SHP77 treated with DMSO at 0.1 percent for 48 hours (cell line): ENCODE data around the gene ANAPC10.
"Not testable (repeated sequence)": the region's sequence is repeated elsewhere in the genome, so short reads cannot be mapped to it uniquely, and the experiment has no call there.

Experiments
- DNase-seq: peaks from one replicate; lab custom pipeline; 2025; lab: John Stamatoyannopoulos, UW

Gene ANAPC10

DNA sequence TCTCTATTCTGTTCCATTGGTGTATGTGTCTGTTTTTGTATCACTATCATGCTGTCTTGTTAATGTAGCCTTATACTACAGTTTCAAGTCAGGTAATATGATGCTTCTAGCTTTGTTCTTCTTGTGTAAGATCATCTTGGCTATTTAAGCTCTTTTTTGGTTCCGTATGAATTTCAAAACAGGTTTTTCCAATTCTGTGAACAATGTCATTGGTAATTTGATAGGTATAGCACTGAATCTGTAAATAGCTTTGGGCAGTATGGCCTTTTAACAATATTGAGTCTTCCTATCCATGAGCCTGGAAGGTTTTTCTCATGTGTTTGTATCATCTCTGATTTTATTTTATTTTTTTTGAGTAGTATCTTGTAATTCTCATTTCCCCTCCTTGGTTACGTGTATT is 94.3 kb downstream of the ANAPC10 start:
- no peak for DNase-seq

DNA sequence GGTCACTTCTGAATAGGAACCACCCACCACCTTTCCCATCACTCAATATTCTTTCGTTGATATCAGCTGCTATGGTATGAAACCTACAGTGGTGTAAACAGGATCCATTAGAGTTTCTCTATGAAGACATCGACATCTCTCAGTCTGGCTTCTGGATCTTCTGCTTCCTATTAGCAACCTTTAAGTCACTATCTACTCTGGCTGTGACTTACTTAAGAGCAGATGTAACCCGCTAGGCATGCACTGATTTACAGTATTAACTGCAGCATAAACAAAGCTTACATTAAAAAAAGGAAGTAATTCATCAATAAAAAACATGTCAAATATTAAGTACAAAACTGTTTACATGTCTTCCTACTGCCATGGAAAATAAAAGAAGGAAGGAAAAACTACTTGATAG is 96.4 kb downstream of the ANAPC10 start:
- DNase-seq = no peak

DNA sequence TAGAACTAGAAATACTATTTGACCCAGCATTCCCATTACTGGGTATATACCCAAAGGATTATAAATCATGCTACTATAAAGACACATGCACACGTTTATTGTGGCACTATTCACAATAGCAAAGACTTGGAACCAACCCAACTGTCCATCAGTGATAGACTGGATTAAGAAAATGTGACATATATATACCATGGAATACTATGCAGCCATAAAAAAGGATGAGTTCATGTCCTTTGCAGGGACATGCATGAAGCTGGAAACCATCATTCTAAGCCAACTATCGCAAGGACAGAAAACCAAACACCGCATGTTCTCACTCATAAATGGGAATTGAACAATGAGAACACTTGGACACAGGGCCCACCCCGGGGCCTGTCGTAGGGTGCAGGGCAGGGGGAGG is 97.3 kb downstream of the ANAPC10 start:
- not testable (repeated sequence) for DNase-seq

DNA sequence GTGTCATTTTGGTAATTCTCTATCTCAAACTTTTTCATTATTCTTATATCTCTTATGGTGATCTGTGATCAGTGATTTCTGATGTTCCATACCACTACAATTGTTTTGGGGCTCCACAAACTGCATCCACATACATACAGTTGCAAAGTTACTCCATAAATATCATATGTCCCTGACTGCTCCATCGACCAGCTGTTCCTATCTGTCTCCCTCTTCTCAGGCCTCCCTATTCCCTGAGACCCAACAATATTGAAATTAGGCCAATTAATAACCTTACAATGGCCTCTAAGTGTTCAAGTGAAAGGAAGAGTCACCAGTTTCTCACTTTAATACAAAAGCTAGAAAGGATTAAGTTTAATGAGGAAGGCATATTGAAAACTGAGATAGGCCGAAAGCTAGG is 108.7 kb downstream of the ANAPC10 start:
- no peak for DNase-seq

DNA sequence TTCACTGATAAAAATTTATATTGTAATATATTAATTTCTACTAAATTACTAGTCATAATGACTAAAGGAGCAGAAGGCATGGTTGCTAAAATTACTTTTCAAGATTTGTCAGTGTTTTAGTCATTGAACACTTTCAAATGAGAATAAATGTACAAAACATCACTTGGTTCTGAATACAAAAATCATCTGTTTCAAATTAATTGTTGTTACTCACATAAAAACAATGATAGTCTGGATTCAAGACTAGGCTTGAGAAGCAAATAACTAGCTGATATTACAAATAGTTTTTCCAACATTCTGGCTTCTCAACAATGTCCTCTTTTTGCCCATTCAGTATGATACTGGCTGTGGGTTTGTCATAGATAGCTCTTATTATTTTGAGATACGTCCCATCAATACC is 112.5 kb downstream of the ANAPC10 start:
- DNase-seq = no peak

DNA sequence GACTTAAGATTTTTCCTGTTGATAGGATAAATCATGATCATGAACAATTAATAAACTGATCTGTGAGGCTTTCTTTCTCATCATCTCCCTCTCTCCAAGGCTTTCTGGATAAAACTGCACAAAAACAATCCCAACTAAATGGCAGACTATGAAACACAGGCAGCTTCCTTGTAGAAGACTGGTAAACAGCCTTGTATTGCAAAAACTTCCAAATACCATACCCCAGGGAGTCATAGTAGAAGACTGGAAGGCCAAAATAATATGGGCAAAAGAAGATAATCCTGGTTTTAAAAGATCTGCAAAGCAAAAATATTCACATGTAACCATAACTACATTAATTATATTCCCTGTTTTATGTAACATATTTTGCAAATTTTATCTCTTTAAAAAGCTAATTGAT is 113.0 kb downstream of the ANAPC10 start:
- no peak for DNase-seq

DNA sequence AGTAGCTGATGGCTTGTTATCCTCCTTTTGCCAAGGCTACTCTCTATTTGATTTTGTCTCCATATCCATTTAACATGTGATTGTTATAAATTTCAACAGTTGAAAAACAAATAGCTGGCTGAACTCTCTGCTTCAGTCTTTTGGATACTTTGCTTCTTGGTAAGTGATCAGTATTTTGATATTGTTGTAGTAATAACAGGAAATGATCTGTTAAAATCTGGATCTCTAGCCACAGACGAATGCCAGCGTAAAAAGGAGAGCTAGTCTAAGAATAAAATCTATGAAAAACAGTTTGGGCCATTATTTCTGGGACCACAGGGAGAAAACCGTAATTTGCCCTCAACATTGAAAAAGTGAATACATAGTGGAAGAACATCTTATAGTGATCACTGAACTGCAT is 113.8 kb downstream of the ANAPC10 start:
- DNase-seq = no peak

DNA sequence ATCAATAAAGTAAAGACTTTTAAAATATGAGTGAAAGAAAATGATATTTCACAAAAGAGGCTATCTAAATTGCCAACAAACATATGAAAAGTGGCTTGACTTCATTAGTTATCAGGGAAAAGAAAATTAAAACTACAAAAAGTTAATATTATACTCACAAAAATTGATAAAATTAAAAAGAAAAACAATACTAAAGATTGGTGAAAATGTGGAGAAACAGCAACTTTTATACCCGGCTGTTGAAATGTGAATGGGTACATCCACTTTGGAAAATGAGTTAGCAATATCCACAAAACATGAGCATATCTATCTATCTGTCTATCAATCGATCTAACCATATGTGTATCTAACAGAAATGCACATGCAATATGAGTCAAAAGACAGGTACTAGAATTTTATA is 122.3 kb downstream of the ANAPC10 start:
- no peak for DNase-seq

DNA sequence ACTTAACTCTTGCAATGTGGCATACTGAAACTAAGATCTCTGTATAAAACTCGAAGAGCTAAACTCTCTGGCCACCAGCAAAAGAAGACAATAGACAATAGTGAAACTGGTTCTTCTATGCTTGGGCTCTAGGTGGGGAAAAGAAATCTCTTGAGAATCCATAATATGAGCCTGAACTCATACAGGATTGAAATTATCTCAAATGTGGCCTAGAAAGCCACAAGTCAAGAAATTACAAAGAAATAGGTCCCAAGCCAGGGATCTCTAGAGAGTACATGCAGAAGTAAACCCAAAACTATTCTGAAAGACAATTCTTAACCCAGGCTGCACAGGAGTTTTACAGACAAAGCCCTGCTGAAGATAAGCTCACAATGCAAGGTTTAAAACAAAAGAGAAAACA is 127.4 kb downstream of the ANAPC10 start:
- DNase-seq = no peak

DNA sequence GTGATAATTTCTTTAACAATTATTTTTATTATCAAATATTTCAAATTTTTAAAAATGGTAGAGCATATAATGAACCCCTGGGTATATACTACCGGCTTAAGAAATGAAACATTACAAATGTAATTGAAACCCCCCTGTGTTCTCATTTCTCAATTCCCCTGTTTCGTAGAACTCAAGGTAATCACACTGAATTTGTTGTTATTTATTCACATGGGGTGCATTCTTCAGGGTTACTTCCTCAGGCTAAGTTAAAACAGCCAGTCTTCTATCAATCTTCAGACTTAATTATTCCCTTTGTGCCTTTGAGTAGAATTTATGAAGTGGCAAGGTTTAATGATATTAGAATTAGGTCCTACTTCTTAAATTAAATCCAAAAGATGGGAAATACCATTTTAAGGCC is 128.2 kb downstream of the ANAPC10 start:
- no peak for DNase-seq

DNA sequence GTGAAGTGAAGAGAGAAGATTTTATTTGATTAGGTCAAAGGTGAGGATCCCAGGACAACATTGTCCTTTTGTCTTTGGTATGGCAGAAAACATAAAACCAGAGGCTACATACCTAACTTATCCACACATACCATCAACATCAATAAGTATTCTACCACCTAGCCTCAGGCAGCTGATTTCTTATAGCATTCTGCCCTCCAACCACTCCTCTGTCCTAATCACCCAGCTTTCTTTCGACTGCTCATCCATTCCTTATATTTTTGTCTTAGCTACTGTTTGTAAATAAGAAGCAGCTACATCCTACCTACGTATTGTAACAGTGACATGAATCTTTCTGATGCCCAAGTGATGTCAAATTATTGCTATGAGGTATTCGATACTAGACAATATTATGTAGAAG is 129.4 kb downstream of the ANAPC10 start:
- no peak for DNase-seq

DNA sequence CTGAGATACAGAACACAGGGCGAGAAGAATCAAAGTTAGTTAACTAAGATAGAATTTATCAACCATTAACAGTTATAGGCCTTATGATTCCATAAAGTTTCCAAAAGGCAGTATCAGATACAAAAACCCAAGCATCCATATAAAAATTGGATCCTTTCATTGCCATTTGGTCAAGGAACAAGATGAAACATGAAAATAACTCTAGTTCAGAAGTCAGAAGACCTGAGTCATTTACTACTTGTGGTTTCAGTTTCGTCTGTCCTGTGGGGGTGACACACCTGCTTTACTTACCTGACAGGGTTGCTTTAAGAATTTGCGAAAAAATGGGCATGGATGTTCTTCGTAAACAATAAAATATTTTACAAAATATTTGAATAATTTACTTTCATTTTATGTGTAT is 130.8 kb downstream of the ANAPC10 start:
- DNase-seq = no peak

DNA sequence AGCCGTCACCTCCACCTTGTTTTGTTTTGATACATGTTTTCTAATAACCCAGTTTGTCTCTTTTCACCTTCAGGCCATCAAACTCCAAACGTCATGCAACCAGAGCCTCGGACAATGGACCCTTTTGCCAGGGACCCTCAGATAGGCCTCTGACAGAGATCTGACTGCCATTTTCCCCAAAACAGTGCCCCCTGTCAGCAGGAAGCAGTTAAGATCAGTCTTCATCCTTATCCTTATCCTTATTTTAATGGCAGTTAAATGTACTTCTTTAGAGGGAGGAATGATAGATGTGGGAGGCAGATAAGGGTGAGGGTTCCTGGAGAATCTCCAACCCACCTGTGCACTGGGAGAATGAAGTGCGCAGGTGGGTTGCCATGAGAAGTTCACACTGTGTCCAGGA is 135.7 kb downstream of the ANAPC10 start:
- no peak for DNase-seq

DNA sequence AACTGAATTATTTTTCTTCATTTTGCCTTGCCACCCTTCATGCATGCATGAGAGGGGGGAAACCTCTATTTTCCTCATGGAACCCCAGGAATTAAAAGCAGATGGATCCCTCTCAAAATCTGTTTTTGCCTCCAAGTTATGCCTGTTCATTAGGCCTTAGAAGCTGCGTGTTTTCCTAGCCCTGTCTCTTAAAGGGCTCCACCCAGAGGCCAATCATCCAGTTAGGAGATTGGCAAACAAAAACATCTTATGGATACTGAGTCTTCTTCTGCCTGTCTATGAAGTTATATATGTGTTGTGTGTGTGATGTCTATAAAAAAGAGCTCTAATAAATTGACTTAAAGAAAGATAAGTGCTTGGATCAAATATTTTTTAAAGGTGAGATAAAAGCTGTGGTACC is 142.9 kb downstream of the ANAPC10 start:
- no peak for DNase-seq

DNA sequence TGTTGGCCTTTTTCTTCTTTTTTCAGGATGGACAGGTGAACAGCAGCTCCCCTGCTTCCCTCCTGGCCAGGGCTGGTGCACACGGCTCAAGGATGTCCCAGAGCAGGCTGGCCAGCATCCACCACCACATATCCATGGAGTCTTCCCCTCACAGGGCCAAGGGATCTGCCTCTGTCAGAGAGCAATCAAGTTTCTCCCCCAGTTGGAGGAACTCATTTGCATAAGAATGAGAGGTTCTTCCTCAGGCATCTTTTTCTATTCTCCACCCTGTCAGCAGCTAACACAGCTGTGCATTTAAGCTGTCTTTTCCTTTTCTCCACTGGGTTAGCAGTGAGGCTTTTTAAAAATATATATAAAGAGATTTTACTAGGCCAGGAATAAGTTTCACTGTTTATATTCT is 143.8 kb downstream of the ANAPC10 start:
- no peak for DNase-seq

DNA sequence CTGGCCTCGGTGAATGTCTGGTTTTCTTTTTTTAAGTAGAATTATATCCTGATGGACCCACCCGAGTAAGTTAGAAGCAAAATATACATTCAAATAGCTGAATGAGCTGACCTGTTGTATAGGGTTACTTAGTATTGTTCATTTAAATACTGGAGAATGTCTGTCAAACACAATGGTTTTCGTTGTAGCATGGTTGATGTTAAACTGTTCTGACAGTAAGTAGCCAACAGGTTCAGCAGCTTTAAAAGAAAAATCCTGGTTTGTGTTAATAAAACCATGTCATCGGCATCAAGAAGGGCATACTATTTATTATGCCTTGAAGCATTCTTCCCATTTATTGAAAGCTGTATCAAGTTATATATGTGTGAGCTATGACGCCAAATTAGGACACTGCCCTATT is 149.6 kb downstream of the ANAPC10 start:
- no peak for DNase-seq

DNA sequence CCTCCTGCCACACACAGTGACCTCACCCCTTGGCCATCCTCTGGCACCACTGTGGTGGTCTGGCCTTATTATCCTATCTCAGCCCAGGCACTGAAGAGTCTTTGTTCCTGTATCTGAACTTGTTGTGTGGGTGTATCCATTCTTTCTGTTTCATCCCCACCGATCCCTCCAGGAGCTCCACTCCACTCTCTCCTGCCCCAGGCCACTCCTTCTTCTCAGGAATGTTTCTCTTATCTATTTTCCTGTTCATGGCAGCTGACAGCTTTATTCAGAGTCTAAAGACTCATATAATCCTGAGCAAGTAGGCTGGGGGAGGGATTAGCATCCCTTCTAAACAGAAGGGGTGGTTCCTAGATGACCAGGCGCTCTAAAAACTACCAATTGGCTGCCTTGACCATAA is 150.0 kb downstream of the ANAPC10 start:
- DNase-seq = no peak
